HepG2 (cell line): ENCODE results near the gene HOXC10. TPM values are rescaled to one million over a fixed set of nuclear protein-coding genes. Genes with fewer than 3 reads are reported as not detected.

Source experiments
- CEBPG ChIP-seq: IDR thresholded peaks from 2 replicates; pipeline ENCODE4 v1.6.1; 2016
- FOXJ3 ChIP-seq: sonication (generic); formaldehyde crosslinking; IDR thresholded peaks from 2 replicates; pipeline ENCODE4 v1.4.0; 2020; ENCODE audit warnings: missing genetic modification reagents, mild to moderate bottlenecking, borderline replicate concordance
- FOXK1 ChIP-seq: sonication (generic); formaldehyde crosslinking; IDR thresholded peaks from 2 replicates; pipeline ENCODE4 v1.4.0; 2020; ENCODE audit warnings: low read depth, missing genetic modification reagents, borderline replicate concordance
- FOXO1 ChIP-seq: sonication (generic); formaldehyde crosslinking; IDR thresholded peaks from 2 replicates; pipeline ENCODE4 v1.4.0; 2020; ENCODE audit warnings: missing genetic modification reagents
- KMT2A ChIP-seq: sonication (generic); formaldehyde crosslinking; IDR thresholded peaks from 2 replicates; pipeline ENCODE4 v1.4.0; 2020; ENCODE audit warnings: missing genetic modification reagents
- MED8 ChIP-seq: sonication (generic); formaldehyde crosslinking; IDR thresholded peaks from 2 replicates; pipeline ENCODE4 v1.8.1; 2023; ENCODE audit warnings: mild to moderate bottlenecking, missing genetic modification reagents; ENCODE audit not compliant: insufficient replicate concordance
- MTA3 ChIP-seq: sonication (generic); formaldehyde crosslinking; IDR thresholded peaks from 2 replicates; pipeline ENCODE4 v1.4.0; 2020; ENCODE audit warnings: missing genetic modification reagents
- MZF1 ChIP-seq: sonication (generic); formaldehyde crosslinking; IDR thresholded peaks from 2 replicates; pipeline ENCODE4 v1.8.1; 2023; ENCODE audit warnings: mild to moderate bottlenecking, missing genetic modification reagents, borderline replicate concordance
- PHF21A ChIP-seq: sonication (generic); formaldehyde crosslinking; IDR thresholded peaks from 2 replicates; pipeline ENCODE4 v1.5.0; 2020; ENCODE audit warnings: mild to moderate bottlenecking, missing genetic modification reagents
- REPIN1 ChIP-seq: sonication (generic); formaldehyde crosslinking; IDR thresholded peaks from 2 replicates; pipeline ENCODE4 v1.8.0; 2022; ENCODE audit warnings: missing genetic modification reagents, low read depth, mild to moderate bottlenecking, borderline replicate concordance
- RXRB ChIP-seq: IDR thresholded peaks from 2 replicates; pipeline ENCODE4 v1.6.1; 2016; ENCODE audit warnings: borderline replicate concordance, missing genetic modification reagents, missing compliant biosample characterization
- SIX4 ChIP-seq: sonication (generic); formaldehyde crosslinking; IDR thresholded peaks from 2 replicates; pipeline ENCODE4 v1.4.0; 2020; ENCODE audit warnings: missing genetic modification reagents
- SRF ChIP-seq: IDR thresholded peaks from 2 replicates; pipeline ENCODE4 v1.6.1; 2011; ENCODE audit warnings: mild to moderate bottlenecking, low read depth, low read length, moderate library complexity
- ZBTB7A ChIP-seq: sonication (generic); formaldehyde crosslinking; IDR thresholded peaks from 2 replicates; pipeline ENCODE4 v1.8.0; 2022; ENCODE audit warnings: mild to moderate bottlenecking, missing genetic modification reagents
- ZKSCAN5 ChIP-seq: sonication (generic); formaldehyde crosslinking; IDR thresholded peaks from 2 replicates; pipeline ENCODE4 v1.5.1; 2020; ENCODE audit warnings: mild to moderate bottlenecking, missing genetic modification reagents
- ZMAT3 ChIP-seq: sonication (generic); formaldehyde crosslinking; conservative IDR thresholded peaks from 2 replicates; pipeline ENCODE4 v1.7.0; 2021; ENCODE audit warnings: missing genetic modification reagents
- ZNF253 ChIP-seq: sonication (generic); formaldehyde crosslinking; IDR thresholded peaks from 2 replicates; pipeline ENCODE4 v1.8.0; 2022; ENCODE audit warnings: mild to moderate bottlenecking, missing genetic modification reagents, borderline replicate concordance
- ZNF337 ChIP-seq: sonication (generic); formaldehyde crosslinking; IDR thresholded peaks from 2 replicates; pipeline ENCODE4 v1.5.1; 2020; ENCODE audit warnings: missing genetic modification reagents, low read depth, mild to moderate bottlenecking, borderline replicate concordance
- ZNF33A ChIP-seq: sonication (generic); formaldehyde crosslinking; IDR thresholded peaks from 2 replicates; pipeline ENCODE4 v1.5.1; 2020; ENCODE audit warnings: missing genetic modification reagents, mild to moderate bottlenecking, moderate library complexity, borderline replicate concordance
- ZNF367 ChIP-seq: sonication (generic); formaldehyde crosslinking; IDR thresholded peaks from 2 replicates; pipeline ENCODE4 v1.4.0; 2020; ENCODE audit warnings: missing genetic modification reagents, borderline replicate concordance
- ZNF431 ChIP-seq: sonication (generic); formaldehyde crosslinking; IDR thresholded peaks from 2 replicates; pipeline ENCODE4 v1.9.0; 2022; ENCODE audit warnings: missing genetic modification reagents, low read depth, mild to moderate bottlenecking, borderline replicate concordance
- ZNF44 ChIP-seq: sonication (generic); formaldehyde crosslinking; IDR thresholded peaks from 2 replicates; pipeline ENCODE4 v1.5.1; 2020; ENCODE audit warnings: mild to moderate bottlenecking, missing genetic modification reagents
- ZNF562 ChIP-seq: sonication (generic); formaldehyde crosslinking; IDR thresholded peaks from 2 replicates; pipeline ENCODE4 v1.8.0; 2022; ENCODE audit warnings: missing genetic modification reagents, borderline replicate concordance
- ZNF841 ChIP-seq: sonication (generic); formaldehyde crosslinking; IDR thresholded peaks from 2 replicates; pipeline ENCODE4 v1.8.1; 2023; ENCODE audit warnings: missing genetic modification reagents, borderline replicate concordance
- ZNF878 ChIP-seq: sonication (generic); formaldehyde crosslinking; IDR thresholded peaks from 2 replicates; pipeline ENCODE4 v1.8.1; 2023; ENCODE audit warnings: mild to moderate bottlenecking, missing genetic modification reagents, moderate library complexity
- ZNF883 ChIP-seq: sonication (generic); formaldehyde crosslinking; IDR thresholded peaks from 2 replicates; pipeline ENCODE4 v1.5.1; 2020; ENCODE audit warnings: mild to moderate bottlenecking, missing genetic modification reagents; ENCODE audit errors: not compliant biosample characterization
- ZSCAN9 ChIP-seq: IDR thresholded peaks from 2 replicates; pipeline ENCODE4 v1.6.1; 2016; ENCODE audit warnings: borderline replicate concordance
- polyA plus RNA-seq, 8 experiments: library from polyadenylated mRNA; depleted of rRNA in 3 of 8; stranded (reverse) in 7 of 8; unstranded in 1 of 8; fragments of >200 nt; fragmentation: Illumina TruSeq in 4 of 8; extraction: Trizol in 4 of 8; gene quantifications; 2 replicates each; pipeline versions ENCODE4 v1.2.1 to v1.2.3, GENCODE V29; 2011 to 2016; ENCODE audit warnings: low read depth in 4 of 8, missing spikeins in 1 of 8, mixed read lengths in 1 of 8; ENCODE audit not compliant: insufficient read depth in 1 of 8
- total RNA-seq, 5 experiments: library from RNA; depleted of rRNA; stranded (reverse); fragments of >200 nt; fragmentation: Illumina TruSeq; extraction: Trizol; gene quantifications; 2 replicates each; pipeline ENCODE4 v1.2.3, GENCODE V29; 2016; ENCODE audit warnings: low read depth in 1 of 5
- TF ChIP-seq, protein P1 (sequence below): sonication (generic); formaldehyde crosslinking; IDR thresholded peaks from 2 replicates; pipeline ENCODE4 v1.4.0; 2020; ENCODE audit warnings: missing genetic modification reagents
- TF ChIP-seq, protein P2 (sequence below): sonication (generic); formaldehyde crosslinking; IDR thresholded peaks from 2 replicates; pipeline ENCODE4 v1.4.0; 2020; ENCODE audit warnings: missing genetic modification reagents, low read depth, mild to moderate bottlenecking, borderline replicate concordance

HOXC10 gene
- total and polyA plus RNA-seq, 2 of the 13 experiments (the other 11 are each of a cell fraction or from before 2014, with no cell fraction given): not detected

DNA sequence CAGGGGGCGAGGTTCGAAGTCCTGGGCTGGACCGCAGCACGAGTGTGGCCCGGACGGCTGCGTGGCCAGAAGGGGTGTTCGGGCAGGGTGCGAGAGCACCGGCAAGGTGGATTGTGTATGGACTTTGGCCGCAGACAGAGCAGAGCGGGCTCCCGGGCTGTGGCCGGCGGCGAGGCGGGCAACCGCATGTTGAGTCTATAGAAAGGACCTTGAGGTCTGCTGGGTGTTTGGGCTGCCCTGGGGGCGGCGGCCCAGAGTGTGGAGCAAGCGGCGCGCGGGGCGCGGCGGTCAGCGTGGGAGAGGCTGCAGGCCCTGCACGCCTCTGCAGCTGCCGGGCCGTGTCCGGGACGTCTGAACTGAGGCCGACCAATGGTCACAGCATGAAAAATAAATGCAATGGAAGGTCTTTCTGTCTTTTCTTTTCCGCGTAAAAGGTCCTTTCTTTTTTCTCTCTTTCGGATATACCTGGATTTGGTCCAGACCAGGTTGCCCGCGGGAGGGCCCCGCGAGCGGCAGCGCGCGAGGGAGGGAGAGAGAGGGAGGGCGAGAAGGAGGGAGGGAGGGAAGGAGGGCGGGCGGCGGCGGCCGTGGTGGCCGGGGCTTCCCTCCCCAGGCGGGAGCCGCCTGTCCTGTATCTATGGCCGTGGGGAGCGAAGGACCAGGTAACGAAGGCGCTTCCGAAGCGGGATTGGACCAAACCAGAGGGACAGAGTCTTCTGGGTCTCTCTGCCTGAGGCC lies 9.5 kb downstream of the HOXC10 start (continued):
- TF ChIP-seq SRF (no peak), ZNF878 (CRISPR knock-in tag) (0 out of 2 replicates have a peak, but pooled peaks have one; percentile 40), ZBTB7A (CRISPR knock-in tag) (0 out of 2 replicates have a peak, but pooled peaks have one; percentile 21), ZNF253 (CRISPR knock-in tag) (no peak), FOXO1 (CRISPR knock-in tag) (no peak), RXRB (CRISPR knock-in tag) (no peak), ZNF33A (CRISPR knock-in tag) (no peak), FOXJ3 (CRISPR knock-in tag) (no peak), FOXK1 (CRISPR knock-in tag) (no peak), SIX4 (no peak), KMT2A (no peak), ZSCAN9 (CRISPR knock-in tag) (no peak), ZKSCAN5 (CRISPR knock-in tag) (no peak), ZNF562 (CRISPR knock-in tag) (no peak), ZNF841 (CRISPR knock-in tag) (no peak), MTA3 (CRISPR knock-in tag) (no peak), ZNF883 (CRISPR knock-in tag) (no peak), REPIN1 (CRISPR knock-in tag) (0 out of 2 replicates have a peak, but pooled peaks have one; percentile 33), MED8 (CRISPR knock-in tag) (no peak), ZNF44 (CRISPR knock-in tag) (no peak), PHF21A (CRISPR knock-in tag) (0 out of 2 replicates have a peak, but pooled peaks have one; percentile 49), CEBPG (CRISPR knock-in tag) (0 out of 2 replicates have a peak, but pooled peaks have one; percentile 4), ZMAT3 (0 out of 2 replicates have a peak, but pooled peaks have one; percentile 33), MZF1 (CRISPR knock-in tag) (no peak), ZNF367 (no peak), ZNF431 (CRISPR knock-in tag) (0 out of 2 replicates have a peak, but pooled peaks have one; percentile 35), ZNF337 (no peak)
- TF ChIP-seq, protein P1, sequence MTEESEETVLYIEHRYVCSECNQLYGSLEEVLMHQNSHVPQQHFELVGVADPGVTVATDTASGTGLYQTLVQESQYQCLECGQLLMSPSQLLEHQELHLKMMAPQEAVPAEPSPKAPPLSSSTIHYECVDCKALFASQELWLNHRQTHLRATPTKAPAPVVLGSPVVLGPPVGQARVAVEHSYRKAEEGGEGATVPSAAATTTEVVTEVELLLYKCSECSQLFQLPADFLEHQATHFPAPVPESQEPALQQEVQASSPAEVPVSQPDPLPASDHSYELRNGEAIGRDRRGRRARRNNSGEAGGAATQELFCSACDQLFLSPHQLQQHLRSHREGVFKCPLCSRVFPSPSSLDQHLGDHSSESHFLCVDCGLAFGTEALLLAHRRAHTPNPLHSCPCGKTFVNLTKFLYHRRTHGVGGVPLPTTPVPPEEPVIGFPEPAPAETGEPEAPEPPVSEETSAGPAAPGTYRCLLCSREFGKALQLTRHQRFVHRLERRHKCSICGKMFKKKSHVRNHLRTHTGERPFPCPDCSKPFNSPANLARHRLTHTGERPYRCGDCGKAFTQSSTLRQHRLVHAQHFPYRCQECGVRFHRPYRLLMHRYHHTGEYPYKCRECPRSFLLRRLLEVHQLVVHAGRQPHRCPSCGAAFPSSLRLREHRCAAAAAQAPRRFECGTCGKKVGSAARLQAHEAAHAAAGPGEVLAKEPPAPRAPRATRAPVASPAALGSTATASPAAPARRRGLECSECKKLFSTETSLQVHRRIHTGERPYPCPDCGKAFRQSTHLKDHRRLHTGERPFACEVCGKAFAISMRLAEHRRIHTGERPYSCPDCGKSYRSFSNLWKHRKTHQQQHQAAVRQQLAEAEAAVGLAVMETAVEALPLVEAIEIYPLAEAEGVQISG: peak; percentile 56
- TF ChIP-seq, protein P2, sequence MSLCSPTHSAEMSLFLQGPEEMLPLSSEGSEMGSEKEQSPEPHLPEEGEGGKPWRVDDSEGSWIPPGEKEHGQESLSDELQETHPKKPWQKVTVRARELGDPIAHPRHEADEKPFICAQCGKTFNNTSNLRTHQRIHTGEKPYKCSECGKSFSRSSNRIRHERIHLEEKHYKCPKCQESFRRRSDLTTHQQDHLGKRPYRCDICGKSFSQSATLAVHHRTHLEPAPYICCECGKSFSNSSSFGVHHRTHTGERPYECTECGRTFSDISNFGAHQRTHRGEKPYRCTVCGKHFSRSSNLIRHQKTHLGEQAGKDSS (CRISPR knock-in tag): no peak
